Neuronal stem cell (in vitro differentiated cells): Measurements from ENCODE around the gene PIP5KL1.

ENCODE experiments used
- DNase-seq: peaks from one replicate; pipeline ENCODE4 v3.0.0-alpha.2; 2013; ENCODE audit warnings: low spot score
- H2AFZ ChIP-seq: one replicate; pipeline ENCODE4 v1.6.1; 2013; ENCODE audit warnings: mild to moderate bottlenecking, low read length, inconsistent platforms
- H2AK5ac ChIP-seq: 2 replicates; pipeline ENCODE4 v1.6.1; 2013; ENCODE audit warnings: low read depth, mild to moderate bottlenecking, inconsistent platforms, low read length, moderate library complexity, mixed read lengths
- H2BK120ac ChIP-seq: 2 replicates; pipeline ENCODE4 v1.6.1; 2013; ENCODE audit warnings: low read depth, mild to moderate bottlenecking, inconsistent platforms, low read length, moderate library complexity, mixed read lengths
- H2BK12ac ChIP-seq: one replicate; pipeline ENCODE4 v1.6.1; 2013; ENCODE audit warnings: low read length, inconsistent platforms
- H2BK15ac ChIP-seq: 2 replicates; pipeline ENCODE4 v1.6.1; 2013; ENCODE audit warnings: mild to moderate bottlenecking, low read length, inconsistent platforms, mixed read lengths
- H2BK5ac ChIP-seq: one replicate; pipeline ENCODE4 v1.6.1; 2013; ENCODE audit warnings: inconsistent platforms, mild to moderate bottlenecking, low read length, moderate library complexity
- H3K14ac ChIP-seq: one replicate; pipeline ENCODE4 v1.6.1; 2013; ENCODE audit warnings: low read length, inconsistent platforms
- H3K18ac ChIP-seq: 2 replicates; pipeline ENCODE4 v1.6.1; 2013; ENCODE audit warnings: low read length, inconsistent platforms
- H3K23ac ChIP-seq: 2 replicates; pipeline ENCODE4 v1.6.1; 2013; ENCODE audit warnings: low read depth, mild to moderate bottlenecking, mixed read lengths, low read length, inconsistent platforms; ENCODE audit not compliant: poor library complexity
- H3K27ac ChIP-seq: replicated peaks from 3 replicates; pipeline ENCODE4 v1.5.1; 2013; ENCODE audit warnings: low read length, inconsistent platforms
- H3K27me3 ChIP-seq, 3 experiments: 2 replicates each; pipeline ENCODE4 v1.6.1; 2013; ENCODE audit warnings: low read length in 3 of 3, mild to moderate bottlenecking in 2 of 3, inconsistent platforms in 1 of 3, low read depth in 1 of 3, mixed read lengths in 1 of 3, moderate library complexity in 1 of 3; ENCODE audit not compliant: control insufficient read depth in 3 of 3, insufficient read depth in 3 of 3
- H3K36me3 ChIP-seq, 2 donors: replicated peaks in 1 of 2; 2 replicates each; pipeline ENCODE4 v1.6.1; 2013; ENCODE audit warnings: low read length in 2 of 2; ENCODE audit not compliant: control insufficient read depth in 2 of 2, insufficient read depth in 2 of 2
- H3K4ac ChIP-seq: 2 replicates; pipeline ENCODE4 v1.6.1; 2013; ENCODE audit warnings: inconsistent platforms, mild to moderate bottlenecking, low read length, moderate library complexity
- H3K4me1 ChIP-seq, 2 donors: 1 replicate in 1 of 2; 2 replicates in 1 of 2; pipeline ENCODE4 v1.6.1; 2013; ENCODE audit warnings: low read length in 2 of 2, low read depth in 1 of 2; ENCODE audit not compliant: control insufficient read depth in 2 of 2, insufficient read depth in 1 of 2
- H3K4me2 ChIP-seq: one replicate; pipeline ENCODE4 v1.6.1; 2013; ENCODE audit warnings: mild to moderate bottlenecking, low read length, inconsistent platforms; ENCODE audit not compliant: insufficient read depth, poor library complexity, severe bottlenecking
- H3K4me3 ChIP-seq, 2 donors: 2 replicates each; pipeline ENCODE4 v1.5.1; 2013; ENCODE audit warnings: low read length in 2 of 2, mild to moderate bottlenecking in 2 of 2, inconsistent platforms in 1 of 2, moderate library complexity in 1 of 2
- H3K79me1 ChIP-seq: one replicate; pipeline ENCODE4 v1.6.1; 2013; ENCODE audit warnings: low read depth, mild to moderate bottlenecking, inconsistent platforms, low read length, moderate library complexity
- H3K9ac ChIP-seq: one replicate; pipeline ENCODE4 v1.6.1; 2013; ENCODE audit warnings: mild to moderate bottlenecking, low read depth, low read length, inconsistent platforms; ENCODE audit not compliant: poor library complexity
- H3K9me3 ChIP-seq, 2 donors: replicated peaks in 1 of 2; 2 replicates each; pipeline versions ENCODE3 to v1.6.1; 2013; ENCODE audit warnings: low read length in 2 of 2, mild to moderate bottlenecking in 2 of 2, inconsistent platforms in 1 of 2, low read depth in 1 of 2, mixed read lengths in 1 of 2, moderate library complexity in 1 of 2; ENCODE audit not compliant: control insufficient read depth in 2 of 2, insufficient read depth in 1 of 2
- H4K8ac ChIP-seq: one replicate; pipeline ENCODE4 v1.6.1; 2013; ENCODE audit warnings: low read depth, mild to moderate bottlenecking, inconsistent platforms, low read length, moderate library complexity
- H4K91ac ChIP-seq: one replicate; pipeline ENCODE4 v1.6.1; 2013; ENCODE audit warnings: low read length, low read depth, mild to moderate bottlenecking, inconsistent platforms; ENCODE audit not compliant: poor library complexity
- WGBS, 2 donors: extraction: QIAGEN DNeasy Blood & Tissue Kit; methylation state at CpG; one replicate each; pipeline ENCODE4 v1.1.7; 2013; ENCODE audit warnings: missing lambda C conversion rate in 2 of 2, mixed read lengths in 1 of 2; ENCODE audit not compliant: insufficient read length in 2 of 2, insufficient replicate concordance in 1 of 2; ENCODE audit errors: extremely low coverage in 2 of 2; 5-methylcytosine and 5-hydroxymethylcytosine counted together

The PIP5KL1 gene

GRCh38 chr9:127885508-127886281 lies 44.9 kb downstream of the PIP5KL1 start:
- peaks cover 0 to 2% of the 10 kb centered on the region in 2 donors for H3K4me1 ChIP-seq
- H2BK15ac ChIP-seq, result no peak overlapping the region
- peak overlapping the region; percentile 52 for H3K18ac ChIP-seq
- H3K4ac ChIP-seq, result no peak overlapping the region
- H2BK12ac ChIP-seq, result no peak overlapping the region
- H2AK5ac ChIP-seq, result no peak overlapping the region
- WGBS, 2 donors, result no CpG with 5 or more reads among the region's 13 CpGs
- H3K36me3 ChIP-seq, result peaks cover 19 to 30% of the 10 kb centered on the region in 2 donors
- no peak overlapping the region for H2BK120ac ChIP-seq
- H3K27me3 ChIP-seq, result no peaks in the 10 kb centered on the region
- peak overlapping the region; percentile 4 for H3K14ac ChIP-seq
- no peak overlapping the region for H2AFZ ChIP-seq
- no peak overlapping the region for H3K4me3 ChIP-seq
- H3K9me3 ChIP-seq, result peaks cover 0 to 2% of the 10 kb centered on the region in 2 donors
- no peak overlapping the region for H4K8ac ChIP-seq
- H4K91ac ChIP-seq, result no peak overlapping the region
- H3K4me2 ChIP-seq, result no peak overlapping the region
- DNase-seq, result no peak
- H3K23ac ChIP-seq, result no peak overlapping the region
- peak overlapping the region; percentile 44 for H3K9ac ChIP-seq
- no peak overlapping the region for H3K27ac ChIP-seq
- H2BK5ac ChIP-seq, result peak overlapping the region; percentile 53
- no peaks in the 10 kb centered on the region for H3K79me1 ChIP-seq

GRCh38 chr9:127884976-127885490 lies 45.5 kb downstream of the PIP5KL1 start:
- Histone ChIP-seq H3K36me3 (peaks cover 14 to 24% of the 10 kb centered on the region in 2 donors), H3K27me3 (no peaks in the 10 kb centered on the region), H3K9me3 (peaks cover 0 to 2% of the 10 kb centered on the region in 2 donors), H3K4me3 (no peak overlapping the region), H3K79me1 (no peaks in the 10 kb centered on the region), H3K27ac (no peak overlapping the region), H3K4me2 (no peak overlapping the region), H2BK120ac (no peak overlapping the region), H3K18ac (no peak overlapping the region), H2AFZ (no peak overlapping the region), H2BK15ac (no peak overlapping the region), H3K23ac (no peak overlapping the region), H2AK5ac (no peak overlapping the region), H3K14ac (peak overlapping the region; percentile 4), H4K91ac (no peak overlapping the region), H2BK12ac (no peak overlapping the region), H3K4ac (no peak overlapping the region), H3K4me1 (peaks cover 0 to 2% of the 10 kb centered on the region in 2 donors), H3K9ac (no peak overlapping the region), H4K8ac (no peak overlapping the region), H2BK5ac (no peak overlapping the region)
- no CpG with 5 or more reads among the region's 15 CpGs for WGBS, 2 donors
- no peak for DNase-seq

- Histone ChIP-seq H3K4me3 (no peak overlapping the region), H3K23ac (no peak overlapping the region), H4K91ac (no peak overlapping the region), H2AFZ (no peak overlapping the region), H3K18ac (no peak overlapping the region), H3K4ac (no peak overlapping the region), H3K9ac (peak overlapping the region; percentile 38), H3K4me1 (peaks cover 0 to 2% of the 10 kb centered on the region in 2 donors), H3K4me2 (no peak overlapping the region), H2BK120ac (no peak overlapping the region), H3K27me3 (no peaks in the 10 kb centered on the region), H2BK12ac (no peak overlapping the region), H2AK5ac (no peak overlapping the region), H3K36me3 (peaks cover 14 to 19% of the 10 kb centered on the region in 2 donors), H2BK15ac (no peak overlapping the region), H3K14ac (no peak overlapping the region), H2BK5ac (no peak overlapping the region), H3K27ac (no peak overlapping the region), H4K8ac (no peak overlapping the region), H3K9me3 (peaks cover 0 to 2% of the 10 kb centered on the region in 2 donors), H3K79me1 (no peaks in the 10 kb centered on the region)
- DNase-seq, result no peak
- no CpG with 5 or more reads among the region's 11 CpGs for WGBS, 2 donors
These were observed 46.1 kb downstream of the PIP5KL1 start for GRCh38 chr9:127884427-127884911.

GRCh38 chr9:127883959-127884358 lies 46.6 kb downstream of the PIP5KL1 start:
- no peak overlapping the region for H2BK120ac ChIP-seq
- peaks cover 0 to 2% of the 10 kb centered on the region in 2 donors for H3K4me1 ChIP-seq
- no peaks in the 10 kb centered on the region for H3K27me3 ChIP-seq
- H3K79me1 ChIP-seq, result no peaks in the 10 kb centered on the region
- H3K9me3 ChIP-seq, result peaks cover 0 to 2% of the 10 kb centered on the region in 2 donors
- no peak overlapping the region for H2BK5ac ChIP-seq
- no peak overlapping the region for H3K18ac ChIP-seq
- H2BK15ac ChIP-seq, result no peak overlapping the region
- peak overlapping the region; percentile 12 for H3K9ac ChIP-seq
- no peak overlapping the region for H4K91ac ChIP-seq
- no peak overlapping the region for H2AK5ac ChIP-seq
- peaks cover 14 to 19% of the 10 kb centered on the region in 2 donors for H3K36me3 ChIP-seq
- H3K4ac ChIP-seq, result no peak overlapping the region
- no peak overlapping the region for H2BK12ac ChIP-seq
- DNase-seq, result no peak
- H4K8ac ChIP-seq, result no peak overlapping the region
- H2AFZ ChIP-seq, result no peak overlapping the region
- no CpG with 5 or more reads among the region's 7 CpGs for WGBS, 2 donors
- H3K4me3 ChIP-seq, result no peak overlapping the region
- H3K14ac ChIP-seq, result no peak overlapping the region
- H3K23ac ChIP-seq, result no peak overlapping the region
- H3K27ac ChIP-seq, result no peak overlapping the region
- H3K4me2 ChIP-seq, result no peak overlapping the region
